HG03442 (cell line): Measurements from ENCODE around the gene SPTLC2.
A peak's percentile ranks its signal among the peaks of the same experiment; 100 is the strongest.
"Not testable (repeated sequence)": the region's sequence is repeated elsewhere in the genome, so short reads cannot be mapped to it uniquely, and the experiment has no call there.

Source experiments
- ATAC-seq: cut with Tn5 transposase; IDR thresholded peaks from one replicate; pipeline ENCODE4 v1.9.1; 2021; ENCODE audit warnings: mild to moderate bottlenecking, moderate library complexity; ENCODE audit not compliant: unreplicated experiment

The SPTLC2 gene

GRCh38 chr14:77616454-77617229, at the start of gene SPTLC2:
Gene SPTLC2 (minus strand): TSS chr14:77616637. CDS start chr14:77616579, 58 bp downstream.
- peak; percentile 95 for ATAC-seq

GRCh38 chr14:77663293-77663692, 46.9 kb upstream of the SPTLC2 start:
- no peak for ATAC-seq

- not testable (repeated sequence) for ATAC-seq
Measured at GRCh38 chr14:77661562-77661961, 45.1 kb upstream of the SPTLC2 start.

- no peak for ATAC-seq
Measured at GRCh38 chr14:77660754-77661153, 44.3 kb upstream of the SPTLC2 start.

- ATAC-seq, result no peak
Measured at GRCh38 chr14:77659831-77660230, 43.4 kb upstream of the SPTLC2 start.

- ATAC-seq, result no peak
Measured at GRCh38 chr14:77657280-77657679, 40.8 kb upstream of the SPTLC2 start.

- ATAC-seq, result no peak
Measured at GRCh38 chr14:77654001-77654441, 37.6 kb upstream of the SPTLC2 start.

- ATAC-seq, result no peak
Measured at GRCh38 chr14:77649326-77649725, 32.9 kb upstream of the SPTLC2 start.

GRCh38 chr14:77648520-77649200, 32.2 kb upstream of the SPTLC2 start:
- ATAC-seq, result no peak

- ATAC-seq, result no peak
Measured at GRCh38 chr14:77647853-77648252, 31.4 kb upstream of the SPTLC2 start.

- no peak for ATAC-seq
Measured at GRCh38 chr14:77646907-77647306, 30.5 kb upstream of the SPTLC2 start.

GRCh38 chr14:77645520-77646230, 29.2 kb upstream of the SPTLC2 start:
- ATAC-seq, result no peak

- no peak for ATAC-seq
Measured at GRCh38 chr14:77642407-77642806, 26.0 kb upstream of the SPTLC2 start.

- ATAC-seq, result peak; percentile 71
Measured at GRCh38 chr14:77641534-77642341, 25.3 kb upstream of the SPTLC2 start.

- ATAC-seq, result peak; percentile 23
Measured at GRCh38 chr14:77640756-77641533, 24.5 kb upstream of the SPTLC2 start.

- ATAC-seq, result no peak
Measured at GRCh38 chr14:77638771-77639171, 22.3 kb upstream of the SPTLC2 start.

- ATAC-seq, result not testable (repeated sequence)
Measured at GRCh38 chr14:77635869-77636268, 19.4 kb upstream of the SPTLC2 start.

- ATAC-seq, result not testable (repeated sequence)
Measured at GRCh38 chr14:77635466-77635865, 19.0 kb upstream of the SPTLC2 start.

GRCh38 chr14:77630111-77630510, 13.7 kb upstream of the SPTLC2 start:
- ATAC-seq, result no peak

GRCh38 chr14:77625360-77625759, 8.9 kb upstream of the SPTLC2 start:
- ATAC-seq, result no peak
